MM.1S (cell line): ENCODE data around the gene SPIB.
"Not testable (repeated sequence)": the region's sequence is repeated elsewhere in the genome, so short reads cannot be mapped to it uniquely, and the experiment has no call there.

Experiments used
- DNase-seq: peaks from one replicate; pipeline ENCODE4 v3.0.0-alpha.2; 2015
- H2AFZ ChIP-seq: fragments of 300-600 bp; sonication (generic); 2 replicates; pipeline ENCODE4 v1.6.0; 2016; ENCODE audit warnings: antibody characterized with exemption, low read length
- H3F3A ChIP-seq: fragments of 300-600 bp; sonication (generic); 2 replicates; pipeline ENCODE4 v1.6.1; 2016; ENCODE audit warnings: mild to moderate bottlenecking, antibody characterized with exemption, low read length, moderate library complexity, mixed read lengths; ENCODE audit not compliant: insufficient read depth
- H3K27ac ChIP-seq: fragments of 300-600 bp; sonication (generic); 2 replicates; pipeline ENCODE4 v1.5.1; 2016; ENCODE audit warnings: mild to moderate bottlenecking, low read length
- H3K27me3 ChIP-seq: fragments of 300-600 bp; sonication (generic); replicated peaks from 2 replicates; pipeline ENCODE4 v1.6.0; 2016; ENCODE audit warnings: low read length; ENCODE audit not compliant: insufficient read depth
- H3K36me3 ChIP-seq: fragments of 300-600 bp; sonication (generic); replicated peaks from 2 replicates; pipeline ENCODE4 v1.6.1; 2016; ENCODE audit warnings: mild to moderate bottlenecking, low read length, mixed read lengths; ENCODE audit not compliant: insufficient read depth
- H3K4me1 ChIP-seq: fragments of 300-600 bp; sonication (generic); 2 replicates; pipeline ENCODE4 v1.6.1; 2016; ENCODE audit warnings: low read length, mixed read lengths
- H3K4me2 ChIP-seq: fragments of 300-600 bp; sonication (generic); 2 replicates; pipeline ENCODE4 v1.6.0; 2016; ENCODE audit warnings: low read depth, low read length
- H3K4me3 ChIP-seq: fragments of 300-600 bp; sonication (generic); 2 replicates; pipeline ENCODE4 v1.5.1; 2016; ENCODE audit warnings: low read length, mixed read lengths
- H3K79me2 ChIP-seq: fragments of 300-600 bp; sonication (generic); 2 replicates; pipeline ENCODE4 v1.6.1; 2016; ENCODE audit warnings: mixed run types, low read length, mixed read lengths
- H3K9ac ChIP-seq: fragments of 300-600 bp; sonication (generic); 2 replicates; pipeline ENCODE4 v1.6.1; 2016; ENCODE audit warnings: low read length, mixed read lengths
- H3K9me2 ChIP-seq: fragments of 300-600 bp; sonication (generic); replicated peaks from 2 replicates; pipeline ENCODE4 v1.6.1; 2016; ENCODE audit warnings: mild to moderate bottlenecking, low read length, mixed read lengths; ENCODE audit not compliant: insufficient read depth
- H3K9me3 ChIP-seq: fragments of 300-600 bp; sonication (generic); replicated peaks from 2 replicates; pipeline ENCODE4 v1.6.1; 2016; ENCODE audit warnings: mild to moderate bottlenecking, low read length, mixed read lengths; ENCODE audit not compliant: insufficient read depth
- H4K20me1 ChIP-seq: fragments of 300-600 bp; sonication (generic); 2 replicates; pipeline ENCODE4 v1.6.1; 2016; ENCODE audit warnings: mild to moderate bottlenecking, low read length, moderate library complexity, mixed read lengths; ENCODE audit not compliant: insufficient read depth
- EZH2 ChIP-seq: fragments of 300-600 bp; sonication (generic); optimal IDR thresholded peaks from 2 replicates; pipeline ENCODE3; 2017; ENCODE audit warnings: low read depth, mild to moderate bottlenecking, antibody characterized with exemption, low read length, mixed read lengths
- EZH2phosphoT487 ChIP-seq: fragments of 300-600 bp; sonication (generic); IDR thresholded peaks from 2 replicates; pipeline ENCODE4 v1.6.1; 2018; ENCODE audit warnings: antibody characterized with exemption, low read length
- TF ChIP-seq, protein P1 (sequence below): fragments of 300-600 bp; sonication (generic); IDR thresholded peaks from 2 replicates; pipeline ENCODE4 v1.5.1; 2016; ENCODE audit warnings: antibody characterized with exemption, low read length, mixed read lengths

Gene SPIB

DNA sequence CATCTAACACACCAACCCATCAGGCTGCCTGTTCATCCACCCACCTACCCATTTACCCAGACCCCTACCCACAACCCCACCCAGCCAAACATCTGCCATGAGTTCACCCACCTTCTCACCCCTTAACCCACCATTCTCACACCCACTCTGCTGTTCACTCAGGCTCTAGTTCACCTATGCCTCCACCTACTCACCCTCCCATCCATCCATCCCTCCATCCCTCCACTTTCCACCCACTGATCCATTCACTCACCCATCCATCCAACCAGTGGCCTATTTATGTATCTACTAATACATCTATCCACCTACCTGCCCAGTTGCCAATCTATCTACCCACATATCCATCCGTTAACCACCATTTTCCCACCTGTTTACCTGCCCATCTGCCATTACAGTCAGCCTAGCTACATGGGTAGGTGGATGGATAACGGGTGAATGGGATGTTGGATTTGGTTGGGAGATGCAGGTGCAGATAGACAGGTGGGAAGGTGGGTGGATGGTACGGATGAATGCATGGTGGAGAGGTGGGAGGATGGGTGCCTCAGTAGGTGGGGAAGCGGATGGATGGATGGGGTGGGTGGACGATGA, 19.2 kb downstream of the SPIB start:
- no peak overlapping the region for H2AFZ ChIP-seq
- H3K4me3 ChIP-seq: no peak overlapping the region
- TF ChIP-seq EZH2phosphoT487: no peak
- no peak for TF ChIP-seq EZH2
- TF ChIP-seq, protein P1, sequence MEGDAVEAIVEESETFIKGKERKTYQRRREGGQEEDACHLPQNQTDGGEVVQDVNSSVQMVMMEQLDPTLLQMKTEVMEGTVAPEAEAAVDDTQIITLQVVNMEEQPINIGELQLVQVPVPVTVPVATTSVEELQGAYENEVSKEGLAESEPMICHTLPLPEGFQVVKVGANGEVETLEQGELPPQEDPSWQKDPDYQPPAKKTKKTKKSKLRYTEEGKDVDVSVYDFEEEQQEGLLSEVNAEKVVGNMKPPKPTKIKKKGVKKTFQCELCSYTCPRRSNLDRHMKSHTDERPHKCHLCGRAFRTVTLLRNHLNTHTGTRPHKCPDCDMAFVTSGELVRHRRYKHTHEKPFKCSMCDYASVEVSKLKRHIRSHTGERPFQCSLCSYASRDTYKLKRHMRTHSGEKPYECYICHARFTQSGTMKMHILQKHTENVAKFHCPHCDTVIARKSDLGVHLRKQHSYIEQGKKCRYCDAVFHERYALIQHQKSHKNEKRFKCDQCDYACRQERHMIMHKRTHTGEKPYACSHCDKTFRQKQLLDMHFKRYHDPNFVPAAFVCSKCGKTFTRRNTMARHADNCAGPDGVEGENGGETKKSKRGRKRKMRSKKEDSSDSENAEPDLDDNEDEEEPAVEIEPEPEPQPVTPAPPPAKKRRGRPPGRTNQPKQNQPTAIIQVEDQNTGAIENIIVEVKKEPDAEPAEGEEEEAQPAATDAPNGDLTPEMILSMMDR: no peak
- H3K27me3 ChIP-seq: peaks cover 65% of the 10 kb centered on the region
- no peak overlapping the region for H3K4me2 ChIP-seq
- H3K9me2 ChIP-seq: no peaks in the 10 kb centered on the region
- H4K20me1 ChIP-seq: no peaks in the 10 kb centered on the region
- H3K9me3 ChIP-seq: no peaks in the 10 kb centered on the region
- no peak for DNase-seq
- H3K79me2 ChIP-seq: no peaks in the 10 kb centered on the region
- no peaks in the 10 kb centered on the region for H3F3A ChIP-seq
- no peak overlapping the region for H3K9ac ChIP-seq
- no peaks in the 10 kb centered on the region for H3K36me3 ChIP-seq
- no peak overlapping the region for H3K27ac ChIP-seq
- peaks cover 12% of the 10 kb centered on the region for H3K4me1 ChIP-seq

DNA sequence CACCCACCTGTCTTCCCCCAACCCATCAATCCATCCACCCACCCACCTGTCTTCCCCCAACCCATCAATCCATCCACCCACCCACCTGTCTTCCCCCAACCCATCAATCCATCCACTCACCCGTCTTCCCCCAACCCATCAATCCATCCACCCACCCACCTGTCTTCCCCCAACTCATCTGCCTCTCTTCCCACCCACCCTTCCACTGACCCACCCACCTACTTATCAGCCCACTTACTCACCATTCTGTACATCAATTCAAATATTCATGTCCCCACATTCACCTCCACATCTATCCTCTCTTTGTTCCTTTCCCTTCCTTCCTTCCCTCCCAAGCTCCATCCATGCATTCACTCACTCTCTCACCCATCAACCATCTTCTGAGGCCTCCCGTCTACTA, 20.4 kb downstream of the SPIB start:
- not testable (repeated sequence) for H3K27ac ChIP-seq, H3K36me3 ChIP-seq, H3K9me2 ChIP-seq, H3K9ac ChIP-seq, DNase-seq, H3K9me3 ChIP-seq, H3F3A ChIP-seq, H3K4me3 ChIP-seq, H4K20me1 ChIP-seq, H3K4me2 ChIP-seq, H3K79me2 ChIP-seq, H2AFZ ChIP-seq
- Histone ChIP-seq H3K27me3 (peaks cover 76% of the 10 kb centered on the region), H3K4me1 (peaks cover 10% of the 10 kb centered on the region)

DNA sequence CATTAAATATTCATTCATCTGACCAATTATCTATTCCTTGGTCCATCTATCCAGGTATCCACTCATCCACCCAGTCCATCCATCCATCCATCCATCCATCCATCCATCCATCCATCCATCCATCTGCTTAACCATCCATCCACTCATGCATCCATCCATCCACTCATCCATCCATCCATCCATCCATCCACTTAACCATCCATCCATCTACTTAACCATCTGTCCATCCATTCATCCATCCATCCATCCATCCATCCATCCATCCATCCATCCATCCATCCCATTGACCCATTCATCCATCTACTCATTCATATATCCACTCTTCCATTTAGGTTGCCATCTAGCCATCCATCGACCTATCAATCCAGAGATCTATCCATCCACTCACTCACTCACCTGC, 25.3 kb downstream of the SPIB start:
- H4K20me1 ChIP-seq: no peaks in the 10 kb centered on the region
- H3K36me3 ChIP-seq: no peaks in the 10 kb centered on the region
- no peaks in the 10 kb centered on the region for H3K4me1 ChIP-seq

DNA sequence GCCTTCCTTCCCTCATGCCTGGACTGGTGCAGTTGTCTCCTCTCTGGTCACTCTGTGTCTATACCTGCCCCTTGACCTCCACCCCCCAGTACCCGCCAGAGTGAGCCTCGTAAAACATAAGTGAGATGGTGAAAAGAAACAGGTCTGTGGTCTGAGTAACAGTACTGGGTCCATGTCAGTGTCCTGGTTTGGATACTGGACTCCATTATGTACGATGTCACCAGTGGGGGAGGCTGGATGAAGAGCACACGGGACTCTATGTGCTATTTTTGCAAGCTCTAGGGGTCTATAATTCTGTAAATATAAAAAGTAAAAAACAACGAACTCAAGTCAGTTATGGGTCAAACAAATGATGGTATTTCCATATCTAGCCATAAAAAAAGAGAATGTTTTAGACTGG, 28.3 kb downstream of the SPIB start:
- no peaks in the 10 kb centered on the region for H3K9me3 ChIP-seq
- H3K36me3 ChIP-seq: no peaks in the 10 kb centered on the region
- H3K4me3 ChIP-seq: no peak overlapping the region
- H4K20me1 ChIP-seq: no peaks in the 10 kb centered on the region
- H3K4me1 ChIP-seq: no peaks in the 10 kb centered on the region
- H3K27me3 ChIP-seq: peaks cover 89% of the 10 kb centered on the region
- H3K9ac ChIP-seq: no peak overlapping the region
- no peak overlapping the region for H3K4me2 ChIP-seq
- TF ChIP-seq, protein P1: no peak
- TF ChIP-seq EZH2phosphoT487 (no peak), EZH2 (no peak)
- no peak overlapping the region for H3K27ac ChIP-seq
- H3K79me2 ChIP-seq: no peaks in the 10 kb centered on the region
- no peak for DNase-seq
- no peaks in the 10 kb centered on the region for H3F3A ChIP-seq
- no peak overlapping the region for H2AFZ ChIP-seq
- no peaks in the 10 kb centered on the region for H3K9me2 ChIP-seq

More for the DNA sequence above, 25.3 kb downstream of the SPIB start:
- no peaks in the 10 kb centered on the region for H3K79me2 ChIP-seq
- no peaks in the 10 kb centered on the region for H3K9me3 ChIP-seq
- no peak overlapping the region for H3K4me3 ChIP-seq
- no peak for DNase-seq
- no peak overlapping the region for H3K4me2 ChIP-seq
- H3F3A ChIP-seq: no peaks in the 10 kb centered on the region
- no peak overlapping the region for H3K9ac ChIP-seq
- TF ChIP-seq, protein P1: no peak
- no peak for TF ChIP-seq EZH2phosphoT487
- no peak for TF ChIP-seq EZH2
- no peaks in the 10 kb centered on the region for H3K9me2 ChIP-seq
- H3K27me3 ChIP-seq: peaks cover 79% of the 10 kb centered on the region
- H2AFZ ChIP-seq: no peak overlapping the region
- H3K27ac ChIP-seq: no peak overlapping the region
